Ovary (tissue), 3 donors: ENCODE measurements around the gene PPP1R9A.

Source experiments
- POLR2A ChIP-seq: fragments of 450-650 bp; IDR thresholded peaks from one replicate; pipeline ENCODE4 v1.6.1; 2017; ENCODE audit warnings: antibody characterized with exemption, mild to moderate bottlenecking, moderate library complexity
- TF ChIP-seq, protein P1 (sequence below), 3 donors: fragments of 450-650 bp in 2 of 3; fragments of 200-600 bp in 1 of 3; IDR thresholded peaks; one replicate each; pipeline versions ENCODE4 v1.5.1 to v1.8.0; 2016 to 2022; ENCODE audit warnings: antibody characterized with exemption in 3 of 3, mild to moderate bottlenecking in 1 of 3
- donor health status: DM: no; HTN: no; CAD: no.

DNA sequence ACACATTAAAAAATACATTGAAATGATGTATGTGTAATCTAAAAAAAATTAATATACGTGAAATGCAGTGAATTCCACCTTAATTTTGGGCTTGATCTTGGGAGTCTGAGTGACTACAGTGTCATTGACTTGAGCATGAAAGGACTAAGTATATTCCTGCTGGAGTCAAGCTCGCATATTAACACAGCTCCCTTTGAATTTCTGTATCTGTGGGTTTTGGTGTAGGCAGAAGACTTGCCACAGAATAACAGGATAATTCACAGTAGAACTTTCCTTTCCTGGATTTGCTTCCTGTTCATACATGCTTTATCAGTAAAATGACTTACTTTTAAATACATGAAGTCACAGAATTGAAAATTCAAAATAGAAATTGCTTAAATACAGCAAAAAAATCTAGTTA is 55.3 kb downstream of the PPP1R9A start:
- TF ChIP-seq, protein P1, sequence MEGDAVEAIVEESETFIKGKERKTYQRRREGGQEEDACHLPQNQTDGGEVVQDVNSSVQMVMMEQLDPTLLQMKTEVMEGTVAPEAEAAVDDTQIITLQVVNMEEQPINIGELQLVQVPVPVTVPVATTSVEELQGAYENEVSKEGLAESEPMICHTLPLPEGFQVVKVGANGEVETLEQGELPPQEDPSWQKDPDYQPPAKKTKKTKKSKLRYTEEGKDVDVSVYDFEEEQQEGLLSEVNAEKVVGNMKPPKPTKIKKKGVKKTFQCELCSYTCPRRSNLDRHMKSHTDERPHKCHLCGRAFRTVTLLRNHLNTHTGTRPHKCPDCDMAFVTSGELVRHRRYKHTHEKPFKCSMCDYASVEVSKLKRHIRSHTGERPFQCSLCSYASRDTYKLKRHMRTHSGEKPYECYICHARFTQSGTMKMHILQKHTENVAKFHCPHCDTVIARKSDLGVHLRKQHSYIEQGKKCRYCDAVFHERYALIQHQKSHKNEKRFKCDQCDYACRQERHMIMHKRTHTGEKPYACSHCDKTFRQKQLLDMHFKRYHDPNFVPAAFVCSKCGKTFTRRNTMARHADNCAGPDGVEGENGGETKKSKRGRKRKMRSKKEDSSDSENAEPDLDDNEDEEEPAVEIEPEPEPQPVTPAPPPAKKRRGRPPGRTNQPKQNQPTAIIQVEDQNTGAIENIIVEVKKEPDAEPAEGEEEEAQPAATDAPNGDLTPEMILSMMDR (IDR thresholded peaks at IDR 0.05) = no peak
- no peak for TF ChIP-seq POLR2A
